ENCODE results near the gene AGGF1.
A peak's percentile ranks its signal among the peaks of the same experiment; 100 is the strongest.

AGGF1 gene

GRCh38 chr5:77031891-77032290, 1.7 kb downstream of the AGGF1 start:
- Histone ChIP-seq H3K4me3 (ENCODE audit: low read depth, low read length, poor library complexity, severe bottlenecking) (peak overlapping the region; percentile 88), H3K4me2 (ENCODE audit: low read length) (peak overlapping the region; percentile 85), H3K9me2 (ENCODE audit: low read depth, low read length) (no peaks in the 10 kb centered on the region), H3K79me2 (ENCODE audit: insufficient read depth, low read length) (peaks cover 24% of the 10 kb centered on the region), H3F3A (ENCODE audit: insufficient read depth, low read length) (no peaks in the 10 kb centered on the region), H3K27me3 (ENCODE audit: insufficient read depth, low read length) (no peaks in the 10 kb centered on the region), H4K20me1 (ENCODE audit: insufficient read depth, low read length) (no peaks in the 10 kb centered on the region), H3K9ac (ENCODE audit: low read length) (no peak overlapping the region), H3K36me3 (ENCODE audit: insufficient read depth, low read length) (peaks cover 31% of the 10 kb centered on the region), H3K27ac (ENCODE audit: low read depth, low read length, poor library complexity, severe bottlenecking) (no peak overlapping the region), H2AFZ (ENCODE audit: low read length) (no peak overlapping the region), H3K4me1 (ENCODE audit: insufficient read depth, low read length, severe bottlenecking) (peaks cover 33% of the 10 kb centered on the region), H3K9me3 (ENCODE audit: low read length) (peaks cover 15% of the 10 kb centered on the region)
- TF ChIP-seq CTCF (IDR thresholded peaks at IDR 0.05; ENCODE audit: low read length): no peak
- TF ChIP-seq EZH2 (IDR thresholded peaks at IDR 0.05; ENCODE audit: borderline replicate concordance, low read length): no peak

DNA sequence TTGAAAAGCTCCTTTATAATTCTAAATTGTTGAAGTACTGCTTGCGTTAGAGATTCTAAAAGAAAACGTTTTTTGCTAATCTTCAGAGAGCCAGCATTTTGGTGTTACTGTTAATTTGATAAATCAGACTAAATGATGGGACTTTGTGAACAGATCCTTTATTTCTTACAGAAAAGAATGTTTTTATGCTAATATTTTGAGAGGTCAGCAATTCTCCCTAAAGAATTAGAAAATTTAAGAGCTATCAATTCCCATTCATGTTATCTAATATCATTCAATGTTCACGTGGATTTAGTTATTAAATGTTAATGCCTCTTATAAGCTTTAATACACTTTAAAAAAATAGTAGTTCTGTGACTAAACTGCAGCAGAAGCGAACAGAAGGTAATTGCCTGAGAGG, 2.4 kb downstream of the AGGF1 start:
- Histone ChIP-seq H3K4me1 (ENCODE audit: insufficient read depth, low read length, severe bottlenecking) (peaks cover 33% of the 10 kb centered on the region), H3K9me2 (ENCODE audit: low read depth, low read length) (no peaks in the 10 kb centered on the region), H4K20me1 (ENCODE audit: insufficient read depth, low read length) (no peaks in the 10 kb centered on the region), H3K27ac (ENCODE audit: low read depth, low read length, poor library complexity, severe bottlenecking) (no peak overlapping the region), H3F3A (ENCODE audit: insufficient read depth, low read length) (no peaks in the 10 kb centered on the region), H3K27me3 (ENCODE audit: insufficient read depth, low read length) (no peaks in the 10 kb centered on the region), H2AFZ (ENCODE audit: low read length) (no peak overlapping the region), H3K79me2 (ENCODE audit: insufficient read depth, low read length) (peaks cover 24% of the 10 kb centered on the region), H3K36me3 (ENCODE audit: insufficient read depth, low read length) (peaks cover 37% of the 10 kb centered on the region), H3K9me3 (ENCODE audit: low read length) (peaks cover 15% of the 10 kb centered on the region), H3K4me3 (ENCODE audit: low read depth, low read length, poor library complexity, severe bottlenecking) (no peak overlapping the region), H3K9ac (ENCODE audit: low read length) (no peak overlapping the region), H3K4me2 (ENCODE audit: low read length) (peak overlapping the region; percentile 23; the same call in 1 of the 2 replicates)
- no peak for TF ChIP-seq EZH2 (IDR thresholded peaks at IDR 0.05; ENCODE audit: borderline replicate concordance, low read length)
- no peak for TF ChIP-seq CTCF (IDR thresholded peaks at IDR 0.05; ENCODE audit: low read length)

GRCh38 chr5:77033338-77033737, 3.1 kb downstream of the AGGF1 start:
- no peak for TF ChIP-seq EZH2 (IDR thresholded peaks at IDR 0.05; ENCODE audit: borderline replicate concordance, low read length)
- no peak for TF ChIP-seq CTCF (IDR thresholded peaks at IDR 0.05; ENCODE audit: low read length)
- H4K20me1 ChIP-seq (ENCODE audit: insufficient read depth, low read length): no peaks in the 10 kb centered on the region
- H3K36me3 ChIP-seq (ENCODE audit: insufficient read depth, low read length): peaks cover 43% of the 10 kb centered on the region
- H3K27ac ChIP-seq (ENCODE audit: low read depth, low read length, poor library complexity, severe bottlenecking): no peak overlapping the region
- no peaks in the 10 kb centered on the region for H3F3A ChIP-seq (ENCODE audit: insufficient read depth, low read length)
- H2AFZ ChIP-seq (ENCODE audit: low read length): no peak overlapping the region
- no peak overlapping the region for H3K4me3 ChIP-seq (ENCODE audit: low read depth, low read length, poor library complexity, severe bottlenecking)
- no peak overlapping the region for H3K9ac ChIP-seq (ENCODE audit: low read length)
- no peaks in the 10 kb centered on the region for H3K27me3 ChIP-seq (ENCODE audit: insufficient read depth, low read length)
- peaks cover 15% of the 10 kb centered on the region for H3K9me3 ChIP-seq (ENCODE audit: low read length)
- H3K79me2 ChIP-seq (ENCODE audit: insufficient read depth, low read length): peaks cover 24% of the 10 kb centered on the region
- H3K4me1 ChIP-seq (ENCODE audit: insufficient read depth, low read length, severe bottlenecking): peaks cover 33% of the 10 kb centered on the region
- peak overlapping the region; percentile 23; the same call in 1 of the 2 replicates for H3K4me2 ChIP-seq (ENCODE audit: low read length)
- H3K9me2 ChIP-seq (ENCODE audit: low read depth, low read length): no peaks in the 10 kb centered on the region

Data from OCI-LY1 (cell line).